Caki2 (cell line): ENCODE measurements around the gene ATP5IF1. TPM values are rescaled to one million over a fixed set of nuclear protein-coding genes. Genes with fewer than 3 reads are reported as not detected.

Experiments used
- DNase-seq: peaks from one replicate; pipeline ENCODE4 v3.0.0-alpha.2; 2015; ENCODE audit warnings: low read depth
- in situ Hi-C: cut with HindIII; loops from 2 replicates; pipeline ENCODE4 v1.10.0; 2016; ENCODE audit warnings: low sequenced_read_pairs, low pct_unique_long_range_greater_than_20kb, mixed read lengths
- total RNA-seq: library from RNA; depleted of rRNA; stranded (reverse); fragments of >200 nt; shearing (Covaris generic); gene quantifications from 2 replicates; pipeline ENCODE4 v1.2.3, GENCODE V29; 2014; ENCODE audit warnings: low replicate concordance

Gene ATP5IF1
- total RNA-seq, 1 experiment from 2014 or later: 118 TPM

DNA sequence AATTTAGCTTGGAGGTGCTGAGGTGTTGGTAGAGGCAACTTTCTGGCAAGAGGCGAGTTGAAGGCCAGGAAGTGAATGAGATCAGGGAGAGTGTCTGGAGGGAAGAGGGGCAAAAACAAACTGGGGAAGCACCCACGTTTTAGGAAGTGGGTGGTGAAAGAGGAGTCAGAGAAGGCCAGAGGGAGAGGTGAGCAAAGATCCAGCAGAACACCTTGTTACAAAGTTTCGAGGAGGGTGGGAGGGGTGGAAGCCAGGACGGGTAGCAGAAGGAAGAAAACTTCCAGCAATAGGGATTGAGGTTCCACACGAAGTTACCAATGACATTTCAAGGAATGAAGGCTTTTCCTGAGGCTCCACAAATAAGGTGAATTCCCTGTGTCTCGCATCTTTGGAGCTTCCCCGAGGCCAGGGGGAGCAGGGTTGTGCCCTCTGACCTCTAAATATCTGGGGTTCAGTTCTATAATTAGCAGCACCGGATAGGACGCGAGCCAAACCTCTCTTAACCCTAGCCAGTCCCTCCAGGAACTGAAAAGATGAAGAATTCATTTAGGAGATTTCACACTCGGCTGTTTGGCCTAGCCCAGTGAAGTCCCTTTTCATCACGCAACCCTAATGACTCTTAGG, 22.8 kb downstream of the ATP5IF1 start:
- in situ Hi-C loops: loop anchor here (10.0 kb wide), 1 partner anchor 156 kb away; no protein-coding TSS in a partner anchor
- no peak for DNase-seq

DNA sequence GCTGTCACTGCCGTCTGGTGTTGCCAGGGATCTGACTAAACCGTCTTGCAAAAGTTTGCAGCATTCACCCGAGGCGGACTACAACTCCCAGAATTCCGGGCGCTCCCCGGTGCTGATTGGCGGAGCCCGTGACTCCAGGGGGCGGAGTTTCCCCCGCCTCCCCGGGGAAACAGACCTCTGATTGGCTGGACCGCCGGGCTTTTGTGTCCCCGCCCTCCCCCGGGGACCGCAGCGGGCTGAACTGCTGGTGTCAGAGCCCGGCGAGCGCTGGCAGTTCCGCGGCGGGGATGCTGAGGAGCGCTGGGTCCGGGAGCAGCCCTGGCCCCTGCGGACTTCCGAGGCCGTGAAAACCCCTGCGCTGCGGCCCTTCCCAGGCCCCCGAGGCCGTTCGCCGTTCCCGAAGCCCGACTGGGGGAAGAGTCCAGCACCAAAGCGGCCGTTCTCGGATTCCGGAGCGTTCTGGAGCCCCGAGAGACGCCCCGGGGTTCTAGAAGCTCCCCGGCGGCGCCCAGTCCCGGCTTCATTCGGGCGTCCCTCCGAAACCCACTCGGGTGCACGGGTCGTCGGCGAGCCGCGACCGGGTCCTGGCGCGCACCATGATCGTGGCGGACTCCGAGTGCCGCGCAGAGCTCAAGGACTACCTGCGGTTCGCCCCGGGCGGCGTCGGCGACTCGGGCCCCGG, 23.5 kb downstream of the ATP5IF1 start, which contains the start of gene SESN2:
TSS of gene SESN2 (plus strand) at position 267 of the 682 bp plus-strand sequence. CDS start at position 597, 330 bp downstream.
- in situ Hi-C loops: loop anchor here (10.0 kb wide), 1 partner anchor 155 kb away; no protein-coding TSS in a partner anchor
- peak; percentile 98 for DNase-seq

DNA sequence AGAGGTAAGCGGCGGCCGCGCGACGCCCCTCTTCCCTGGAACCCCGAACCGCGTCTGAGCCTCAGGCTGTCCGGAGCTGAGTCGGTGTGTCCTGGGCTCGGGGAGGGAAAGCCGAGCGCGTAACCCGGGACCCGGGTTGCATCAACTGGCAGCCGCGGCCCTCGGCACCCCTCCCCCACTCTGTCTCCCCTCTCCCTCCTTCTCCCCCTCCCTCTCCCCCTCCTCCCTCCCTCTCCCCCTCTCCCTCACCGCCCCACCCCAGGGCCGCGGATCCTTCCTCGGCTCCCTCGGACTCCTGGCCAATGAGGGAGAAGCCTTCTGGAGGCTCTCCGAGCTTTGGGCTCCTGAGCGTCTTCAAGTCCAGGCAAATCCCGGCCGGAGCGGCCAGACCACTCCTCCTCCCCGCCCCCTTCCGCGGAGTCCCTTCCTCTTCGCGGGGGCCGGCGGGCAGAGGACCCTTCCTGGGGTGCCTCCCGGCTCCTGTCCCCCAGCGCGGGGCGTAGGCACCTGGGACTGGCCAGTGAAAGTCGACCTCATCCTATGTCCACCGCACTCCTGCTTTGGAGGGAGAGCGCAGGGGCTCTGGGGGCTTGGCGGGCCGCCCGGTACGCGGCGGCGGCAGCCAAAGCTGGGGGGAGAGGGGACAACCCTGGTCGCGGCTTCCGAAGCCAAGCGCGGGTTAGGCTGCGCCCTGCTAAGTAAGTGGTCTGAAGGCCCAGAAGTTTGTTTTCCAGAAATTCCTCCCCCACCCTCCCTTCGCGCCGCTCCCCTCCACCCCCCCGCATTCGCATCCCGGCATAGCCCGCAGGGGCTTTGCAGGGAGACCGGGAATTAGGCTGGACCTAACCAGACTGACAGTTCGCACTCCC, 24.2 kb downstream of the ATP5IF1 start:
- DNase-seq: peak; percentile 67
- in situ Hi-C loops: loop anchor here (10.0 kb wide), 1 partner anchor 155 kb away; no protein-coding TSS in a partner anchor

DNA sequence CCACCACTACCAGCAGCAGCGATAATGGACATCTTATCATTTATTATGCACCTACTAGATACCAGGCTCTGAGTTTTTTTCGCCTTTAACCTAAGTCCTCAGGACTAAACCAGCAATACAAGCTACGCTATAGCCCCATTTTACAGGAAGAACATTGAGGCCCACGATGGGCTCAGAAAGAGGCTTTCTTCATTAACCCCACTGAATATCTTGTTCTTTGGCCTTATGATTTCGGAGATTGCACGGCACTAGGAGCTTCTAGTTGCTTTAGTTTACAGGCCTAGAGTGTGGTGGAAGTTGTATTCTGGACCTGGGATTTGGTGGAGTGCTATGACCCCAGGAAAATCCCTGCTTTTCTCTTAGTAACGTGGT, 24.9 kb downstream of the ATP5IF1 start:
- in situ Hi-C loops: no loop called here
- no peak for DNase-seq

DNA sequence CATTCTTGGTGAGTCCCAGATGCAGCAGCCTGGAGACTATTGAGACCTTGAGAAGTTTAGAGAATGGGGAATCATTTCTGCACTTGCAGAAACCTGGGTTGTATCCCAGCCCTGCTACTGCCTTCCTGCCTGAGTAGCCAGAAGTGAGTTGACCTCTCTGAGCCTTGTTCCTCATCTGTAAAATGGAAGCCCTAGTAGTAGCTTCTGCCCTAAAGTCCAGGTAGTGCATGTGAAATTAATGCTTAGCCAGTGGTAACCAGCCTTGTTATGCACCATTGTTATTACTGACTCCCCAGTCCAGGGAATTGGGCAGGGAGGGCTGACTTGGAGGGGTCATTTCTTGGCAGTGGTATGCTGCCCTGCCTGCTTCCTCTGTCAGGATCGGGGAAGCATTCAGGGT, 29.0 kb downstream of the ATP5IF1 start:
- DNase-seq: no peak
- in situ Hi-C loops: no loop called here

DNA sequence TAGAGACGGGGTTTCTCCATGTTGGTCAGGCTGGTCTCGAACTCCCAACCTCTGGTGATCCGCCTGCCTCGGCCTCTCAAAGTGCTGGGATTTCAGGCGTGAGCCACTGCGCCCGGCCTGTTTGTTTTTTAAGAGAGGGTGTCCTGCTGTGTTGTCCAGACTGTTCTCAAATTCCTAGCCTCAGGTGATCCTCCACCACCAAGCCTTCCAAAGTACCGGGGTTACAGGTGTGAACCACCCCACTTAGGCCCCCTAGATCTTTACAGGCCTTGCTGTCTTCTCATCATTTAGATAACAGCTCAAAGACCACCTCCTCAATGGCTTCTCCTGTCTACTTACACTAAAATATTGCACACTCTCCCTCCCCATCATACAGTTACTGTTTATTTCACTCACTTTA, 29.7 kb downstream of the ATP5IF1 start:
- in situ Hi-C loops: no loop called here

DNA sequence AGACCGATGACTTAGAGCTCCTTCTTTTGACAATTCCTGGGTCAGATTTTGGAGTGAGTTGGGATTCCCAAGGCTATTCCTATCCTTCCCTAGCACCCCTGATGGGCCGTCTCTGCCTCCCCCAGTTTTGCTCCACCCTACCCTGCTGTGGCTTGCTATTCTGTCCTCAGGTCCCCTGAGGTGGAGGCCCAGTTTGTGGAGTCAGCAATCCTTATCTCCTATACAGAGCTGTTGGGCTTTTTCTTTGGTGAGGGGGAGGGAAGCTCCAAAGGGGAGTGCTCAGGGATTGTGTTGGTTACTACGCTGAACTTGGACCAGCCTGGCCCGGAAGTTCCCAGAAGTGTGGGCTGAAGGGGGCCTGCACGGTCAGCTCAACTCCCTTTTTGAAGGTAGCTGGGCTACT, 31.0 kb downstream of the ATP5IF1 start:
- no peak for DNase-seq
- in situ Hi-C loops: no loop called here

More for the DNA sequence above, 29.7 kb downstream of the ATP5IF1 start:
- no peak for DNase-seq

DNA sequence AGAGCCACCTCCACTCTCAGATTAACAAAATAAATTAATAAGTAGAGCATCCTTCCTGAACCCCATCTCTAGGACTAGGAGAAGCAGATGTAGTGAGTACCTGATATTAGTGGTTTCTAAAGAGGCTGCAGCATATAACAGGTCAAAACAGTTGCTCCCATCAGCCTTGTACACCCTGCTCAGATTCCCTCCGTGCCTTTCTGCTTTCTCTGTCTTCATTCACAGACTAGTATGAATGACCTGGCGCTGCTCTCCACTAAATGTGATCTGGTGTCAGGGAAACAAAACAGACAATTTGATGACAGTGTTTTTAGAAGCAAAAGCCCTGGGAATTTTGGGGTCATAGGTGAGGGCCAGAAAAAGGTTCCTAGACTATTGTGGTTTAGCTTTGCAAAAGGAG, 31.7 kb downstream of the ATP5IF1 start:
- DNase-seq: no peak
- in situ Hi-C loops: no loop called here

DNA sequence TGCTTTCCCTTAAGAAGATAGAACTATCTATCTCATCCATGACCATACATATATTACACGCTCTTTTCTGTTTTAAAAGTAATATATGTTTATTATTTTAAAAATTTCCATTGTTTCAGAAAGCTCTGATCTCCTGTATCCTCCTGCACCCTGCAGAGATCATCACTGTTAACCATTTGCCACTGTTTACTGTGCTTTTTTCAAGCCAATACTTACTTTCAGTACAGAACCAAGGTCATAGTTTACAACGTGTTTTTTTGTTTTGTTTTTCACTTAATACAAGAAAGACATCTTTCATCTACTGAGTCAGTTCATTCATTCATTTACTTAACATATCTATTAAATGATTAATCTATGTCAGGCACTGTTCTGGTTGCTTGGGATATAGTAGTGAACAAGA, 33.6 kb downstream of the ATP5IF1 start:
- no peak for DNase-seq
- in situ Hi-C loops: no loop called here

DNA sequence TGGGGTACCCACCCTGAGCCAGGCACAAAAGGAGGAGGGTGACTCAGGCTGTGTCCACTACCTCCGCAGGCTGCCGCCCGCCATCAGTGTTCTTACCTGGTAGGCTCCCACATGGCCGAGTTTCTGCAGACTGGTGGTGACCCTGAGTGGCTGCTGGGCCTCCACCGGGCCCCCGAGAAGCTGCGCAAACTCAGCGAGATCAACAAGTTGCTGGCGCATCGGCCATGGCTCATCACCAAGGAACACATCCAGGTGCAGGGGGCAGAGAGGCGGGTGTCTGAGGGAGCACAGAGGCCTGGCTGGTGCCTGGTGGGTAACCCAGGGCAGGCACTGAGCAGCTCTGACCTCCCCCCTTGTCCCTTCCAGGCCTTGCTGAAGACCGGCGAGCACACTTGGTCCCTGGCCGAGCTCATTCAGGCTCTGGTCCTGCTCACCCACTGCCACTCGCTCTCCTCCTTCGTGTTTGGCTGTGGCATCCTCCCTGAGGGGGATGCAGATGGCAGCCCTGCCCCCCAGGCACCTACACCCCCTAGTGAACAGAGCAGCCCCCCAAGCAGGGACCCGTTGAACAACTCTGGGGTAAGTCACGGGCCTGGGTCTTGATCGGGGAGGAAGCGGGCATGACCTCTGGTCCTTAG, 36.4 kb downstream of the ATP5IF1 start:
- DNase-seq: no peak
- in situ Hi-C loops: no loop called here

DNA sequence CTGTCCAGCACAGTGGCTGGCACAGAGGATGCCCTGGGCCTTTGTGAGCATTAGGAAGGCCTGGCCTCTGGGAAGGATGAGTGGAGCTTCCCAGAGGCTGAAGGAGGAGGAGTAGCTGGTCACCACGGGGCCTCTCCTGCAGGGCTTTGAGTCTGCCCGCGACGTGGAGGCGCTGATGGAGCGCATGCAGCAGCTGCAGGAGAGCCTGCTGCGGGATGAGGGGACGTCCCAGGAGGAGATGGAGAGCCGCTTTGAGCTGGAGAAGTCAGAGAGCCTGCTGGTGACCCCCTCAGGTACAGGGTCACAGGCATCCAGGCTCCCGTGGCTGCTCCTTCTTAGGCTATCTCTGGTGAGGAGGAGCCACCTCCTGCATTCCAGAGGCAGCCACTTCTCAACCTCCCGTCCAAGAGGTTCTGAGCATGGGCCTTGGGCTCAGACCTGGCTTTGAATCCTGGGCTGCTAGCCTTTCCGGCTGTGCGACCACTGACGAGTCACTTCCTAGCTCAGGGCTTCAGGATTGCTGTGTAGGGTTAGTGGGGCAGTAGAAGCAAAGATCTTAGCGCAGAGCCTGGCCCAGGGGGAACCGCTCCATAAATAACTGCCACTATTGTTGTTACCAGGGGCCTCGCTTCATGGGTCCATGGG, 37.4 kb downstream of the ATP5IF1 start:
- in situ Hi-C loops: no loop called here
- DNase-seq: no peak

DNA sequence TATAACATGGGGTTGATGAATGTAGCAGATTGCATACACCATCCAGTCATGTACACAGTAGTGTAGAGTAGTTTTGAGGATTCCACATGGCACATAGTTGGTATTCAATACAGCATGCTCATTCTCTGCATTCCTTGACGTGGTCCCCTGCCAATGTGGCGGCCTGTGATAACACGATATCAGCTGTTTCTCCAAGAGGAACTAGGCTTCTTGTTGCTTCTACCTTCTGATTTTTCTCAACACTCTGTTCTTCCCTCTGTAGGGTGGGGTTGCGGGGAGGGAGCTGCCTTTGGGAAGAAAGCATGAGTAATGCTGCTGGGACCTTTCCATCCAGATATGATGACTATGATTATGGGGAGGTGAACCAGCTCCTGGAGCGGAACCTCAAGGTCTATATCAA, 42.8 kb downstream of the ATP5IF1 start:
- in situ Hi-C loops: no loop called here
- DNase-seq: no peak

DNA sequence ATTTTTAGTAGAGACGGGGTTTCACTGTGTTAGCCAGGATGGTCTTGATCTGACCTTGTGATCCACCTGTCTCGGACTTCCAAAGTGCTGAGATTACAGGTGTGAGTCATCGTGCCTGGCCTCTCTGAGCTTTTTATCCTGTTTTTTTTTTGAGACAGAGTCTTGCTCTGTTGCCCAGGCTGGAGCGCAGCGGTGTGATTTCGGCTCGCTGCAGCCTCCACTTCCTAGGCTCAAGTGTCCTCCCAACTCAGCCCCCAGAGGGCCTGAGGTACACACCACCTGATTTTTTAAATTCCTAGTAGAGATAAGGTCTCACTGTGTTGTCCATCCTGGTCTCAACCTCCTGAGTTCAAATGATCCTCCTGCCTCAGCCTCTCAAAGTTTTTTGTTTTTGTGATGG, 43.8 kb downstream of the ATP5IF1 start:
- no peak for DNase-seq
- in situ Hi-C loops: no loop called here

DNA sequence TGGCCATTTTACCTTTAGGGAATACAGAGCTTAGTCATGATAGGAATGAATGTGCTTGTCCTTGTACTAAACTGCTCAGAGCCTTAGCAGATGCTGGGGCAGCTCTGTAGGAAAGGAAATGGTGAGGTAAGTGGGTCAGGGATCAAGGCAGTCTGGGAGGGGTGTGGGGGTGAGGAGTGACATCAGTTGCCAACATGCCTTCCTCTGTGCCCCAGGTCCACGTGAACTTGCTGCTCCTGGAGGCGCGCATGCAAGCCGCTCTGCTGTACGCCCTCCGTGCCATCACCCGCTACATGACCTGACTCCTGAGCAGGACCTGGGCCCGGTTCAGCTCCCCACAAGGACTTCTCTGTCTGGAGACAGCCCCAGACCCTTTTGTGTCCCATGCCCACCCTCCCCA, 44.6 kb downstream of the ATP5IF1 start:
- DNase-seq: no peak
- in situ Hi-C loops: no loop called here

DNA sequence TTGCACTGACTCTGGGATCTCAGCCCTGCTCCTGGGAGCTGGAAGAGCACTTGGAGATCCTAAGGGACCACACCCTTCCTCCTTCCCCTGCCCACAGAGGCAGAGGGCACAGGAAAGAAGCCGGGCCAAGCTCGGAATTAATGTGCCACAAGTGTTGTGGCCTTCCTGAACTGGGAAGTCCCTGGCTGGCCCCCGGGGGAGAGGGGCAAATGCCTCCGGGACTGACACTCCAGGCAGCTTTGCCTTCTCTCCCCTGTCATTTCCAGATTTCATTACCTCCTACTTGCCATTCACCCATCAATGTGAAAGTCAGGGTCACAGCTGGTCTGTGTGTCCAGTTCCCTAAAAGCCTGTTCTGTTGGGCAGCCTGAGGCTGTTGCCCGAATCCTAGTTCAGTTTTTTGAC, 45.1 kb downstream of the ATP5IF1 start:
- no peak for DNase-seq
- in situ Hi-C loops: no loop called here

DNA sequence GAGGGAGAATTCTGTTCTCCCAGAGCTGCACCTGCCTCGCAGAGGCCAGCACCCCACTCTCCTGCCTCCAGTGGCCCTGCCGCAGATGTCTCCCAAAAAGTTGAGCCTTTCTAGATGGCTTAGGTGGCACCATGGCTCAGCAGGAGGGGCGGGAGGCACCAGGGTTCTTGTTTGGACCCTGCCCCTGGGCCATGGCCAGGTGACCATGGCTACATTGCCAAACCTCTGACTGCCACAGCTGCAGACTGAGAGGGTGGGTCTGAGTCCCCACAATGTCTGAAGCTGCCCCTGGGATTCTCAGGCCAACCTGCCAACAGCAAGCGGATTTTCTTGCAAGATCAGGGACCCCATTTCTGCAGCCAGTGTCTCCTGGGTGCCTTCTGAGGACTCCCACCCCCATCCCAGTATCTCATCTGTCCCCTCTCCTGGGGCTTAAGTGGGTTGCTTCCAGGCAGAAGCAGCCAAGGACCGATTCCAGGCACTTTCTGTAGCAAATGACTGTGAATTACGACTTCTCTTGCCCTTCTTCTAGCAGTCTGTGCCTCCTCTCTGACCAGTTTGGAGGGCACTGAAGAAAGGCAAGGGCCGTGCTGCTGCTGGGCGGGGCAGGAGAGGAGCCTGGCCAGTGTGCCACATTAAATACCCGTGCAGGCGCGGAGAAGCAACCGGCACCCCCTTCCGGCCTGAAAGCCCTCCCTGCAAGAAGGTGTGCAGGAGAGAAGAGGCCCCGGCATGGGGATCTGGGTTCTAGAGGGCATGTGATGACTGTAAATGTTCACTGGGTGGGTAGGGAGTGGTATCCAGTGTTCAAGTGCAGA, 45.9 kb downstream of the ATP5IF1 start:
- no peak for DNase-seq
- in situ Hi-C loops: no loop called here
